Right lobe of liver (tissue), 4 donors: ENCODE results near the gene ACYP1.

Source experiments
- POLR2A ChIP-seq: fragments of 450-650 bp; IDR thresholded peaks from one replicate; pipeline ENCODE4 v1.6.1; 2017; ENCODE audit warnings: antibody characterized with exemption, mild to moderate bottlenecking
- TF ChIP-seq, protein P1 (sequence below), 4 donors: fragments of 200-600 bp in 3 of 4; fragments of 450-650 bp in 1 of 4; IDR thresholded peaks; one replicate each; pipeline versions ENCODE4 v1.5.1 to v1.8.0; 2016 to 2022; ENCODE audit warnings: antibody characterized with exemption in 4 of 4, mild to moderate bottlenecking in 2 of 4
- donor health status: DM: no; HTN: no; CAD: no.
- donor health status: DM: no; HTN: no; CAD: no.
- donor health status: DM: no; HTN: yes; CAD: no.

DNA sequence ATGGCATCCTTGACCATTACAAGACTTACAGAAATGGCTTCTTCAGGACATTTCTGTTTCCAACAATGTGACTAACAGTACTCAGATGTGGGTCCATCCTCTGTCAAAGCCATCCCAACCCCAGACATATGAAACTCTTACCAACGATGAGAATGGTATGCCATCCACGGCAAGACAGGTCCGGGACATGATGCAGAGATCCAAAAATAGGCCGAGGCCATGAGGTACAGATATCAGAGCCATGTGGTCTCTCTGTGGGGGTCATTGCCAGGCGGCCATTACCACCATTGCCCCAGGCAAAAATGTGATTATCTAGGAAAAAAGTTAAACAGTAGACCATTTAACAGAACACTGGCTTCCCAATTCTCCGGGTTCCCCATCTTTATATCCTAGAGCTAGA, 33.1 kb upstream of the ACYP1 start:
- TF ChIP-seq, protein P1, sequence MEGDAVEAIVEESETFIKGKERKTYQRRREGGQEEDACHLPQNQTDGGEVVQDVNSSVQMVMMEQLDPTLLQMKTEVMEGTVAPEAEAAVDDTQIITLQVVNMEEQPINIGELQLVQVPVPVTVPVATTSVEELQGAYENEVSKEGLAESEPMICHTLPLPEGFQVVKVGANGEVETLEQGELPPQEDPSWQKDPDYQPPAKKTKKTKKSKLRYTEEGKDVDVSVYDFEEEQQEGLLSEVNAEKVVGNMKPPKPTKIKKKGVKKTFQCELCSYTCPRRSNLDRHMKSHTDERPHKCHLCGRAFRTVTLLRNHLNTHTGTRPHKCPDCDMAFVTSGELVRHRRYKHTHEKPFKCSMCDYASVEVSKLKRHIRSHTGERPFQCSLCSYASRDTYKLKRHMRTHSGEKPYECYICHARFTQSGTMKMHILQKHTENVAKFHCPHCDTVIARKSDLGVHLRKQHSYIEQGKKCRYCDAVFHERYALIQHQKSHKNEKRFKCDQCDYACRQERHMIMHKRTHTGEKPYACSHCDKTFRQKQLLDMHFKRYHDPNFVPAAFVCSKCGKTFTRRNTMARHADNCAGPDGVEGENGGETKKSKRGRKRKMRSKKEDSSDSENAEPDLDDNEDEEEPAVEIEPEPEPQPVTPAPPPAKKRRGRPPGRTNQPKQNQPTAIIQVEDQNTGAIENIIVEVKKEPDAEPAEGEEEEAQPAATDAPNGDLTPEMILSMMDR (IDR thresholded peaks at IDR 0.05) = no peak
- TF ChIP-seq POLR2A = no peak
